HepG2 (cell line): ENCODE measurements around the gene METTL23.

ENCODE experiments used
- EZH2 ChIP-seq: conservative IDR thresholded peaks from 2 replicates; pipeline ENCODE4 v1.6.1; 2012; ENCODE audit warnings: mild to moderate bottlenecking, low read depth, low read length, moderate library complexity
- SMAD3 ChIP-seq: sonication (generic); formaldehyde crosslinking; IDR thresholded peaks from 2 replicates; pipeline ENCODE4 v1.4.0; 2020; ENCODE audit warnings: missing genetic modification reagents
- ZNF639 ChIP-seq: conservative IDR thresholded peaks from 2 replicates; pipeline ENCODE4 v1.6.1; 2018; ENCODE audit warnings: missing genetic modification reagents

- TF ChIP-seq SMAD3 (CRISPR knock-in tag), result no peak
- no peak for TF ChIP-seq EZH2
- TF ChIP-seq ZNF639 (CRISPR knock-in tag), result no peak
These were observed 31.9 kb downstream of the METTL23 start for GRCh38 chr17:76758570-76758969.
